ENCODE results near the gene IFT88. TPM values are rescaled to one million over a fixed set of nuclear protein-coding genes. Genes with fewer than 3 reads are reported as not detected.

The IFT88 gene
- polyA plus RNA-seq, 3 donors, result 35.8 to 42.8 (median 42.8) TPM

- DNase-seq (ENCODE audit: extremely low read depth in 1 of 11, low read depth in 9 of 11, low spot score in 4 of 11), result peak in 1 of 11 donors; percentile 38
These were observed 13.6 kb upstream of the IFT88 start for GRCh38 chr13:20553311-20553710.

- DNase-seq (ENCODE audit: extremely low read depth in 1 of 11, low read depth in 9 of 11, low spot score in 4 of 11), result no peak
These were observed 8.0 kb upstream of the IFT88 start for GRCh38 chr13:20558982-20559381.

GRCh38 chr13:20559659-20560356 lies 7.1 kb upstream of the IFT88 start:
- DNase-seq (ENCODE audit: extremely low read depth in 1 of 11, low read depth in 9 of 11, low spot score in 4 of 11), result no peak

- no peak for DNase-seq (ENCODE audit: extremely low read depth in 1 of 11, low read depth in 9 of 11, low spot score in 4 of 11)
These were observed 5.2 kb upstream of the IFT88 start for GRCh38 chr13:20561741-20562140.

- DNase-seq (ENCODE audit: extremely low read depth in 1 of 11, low read depth in 9 of 11, low spot score in 4 of 11), result no peak
These were observed 1.7 kb upstream of the IFT88 start for GRCh38 chr13:20565115-20565736.

GRCh38 chr13:20566468-20566897 lies 474 bp upstream of the IFT88 start:
- DNase-seq (ENCODE audit: extremely low read depth in 1 of 11, low read depth in 9 of 11, low spot score in 4 of 11), result peak in 3 of 11 donors; percentile 56 to 77 (median 57)

- no peak for DNase-seq (ENCODE audit: extremely low read depth in 1 of 11, low read depth in 9 of 11, low spot score in 4 of 11)
These were observed 1.0 kb downstream of the IFT88 start for GRCh38 chr13:20567881-20568528.

GRCh38 chr13:20570517-20570916 lies 3.6 kb downstream of the IFT88 start:
- DNase-seq (ENCODE audit: extremely low read depth in 1 of 11, low read depth in 9 of 11, low spot score in 4 of 11), result no peak

GRCh38 chr13:20571676-20572075 lies 4.7 kb downstream of the IFT88 start:
- DNase-seq (ENCODE audit: extremely low read depth in 1 of 11, low read depth in 9 of 11, low spot score in 4 of 11), result no peak

GRCh38 chr13:20573186-20573585 lies 6.2 kb downstream of the IFT88 start:
- no peak for DNase-seq (ENCODE audit: extremely low read depth in 1 of 11, low read depth in 9 of 11, low spot score in 4 of 11)

- DNase-seq (ENCODE audit: extremely low read depth in 1 of 11, low read depth in 9 of 11, low spot score in 4 of 11), result no peak
These were observed 6.7 kb downstream of the IFT88 start for GRCh38 chr13:20573636-20574035.

- DNase-seq (ENCODE audit: extremely low read depth in 1 of 11, low read depth in 9 of 11, low spot score in 4 of 11), result no peak
These were observed 12.2 kb downstream of the IFT88 start for GRCh38 chr13:20579191-20579590.

GRCh38 chr13:20580257-20580656 lies 13.3 kb downstream of the IFT88 start:
- DNase-seq (ENCODE audit: extremely low read depth in 1 of 11, low read depth in 9 of 11, low spot score in 4 of 11), result no peak

GRCh38 chr13:20582026-20582425 lies 15.1 kb downstream of the IFT88 start:
- no peak for DNase-seq (ENCODE audit: extremely low read depth in 1 of 11, low read depth in 9 of 11, low spot score in 4 of 11)

GRCh38 chr13:20583803-20584293 lies 16.9 kb downstream of the IFT88 start:
- DNase-seq (ENCODE audit: extremely low read depth in 1 of 11, low read depth in 9 of 11, low spot score in 4 of 11), result no peak

GRCh38 chr13:20585371-20585770 lies 18.4 kb downstream of the IFT88 start:
- DNase-seq (ENCODE audit: extremely low read depth in 1 of 11, low read depth in 9 of 11, low spot score in 4 of 11), result no peak

- DNase-seq (ENCODE audit: extremely low read depth in 1 of 11, low read depth in 9 of 11, low spot score in 4 of 11), result no peak
These were observed 21.7 kb downstream of the IFT88 start for GRCh38 chr13:20588529-20589110.

GRCh38 chr13:20590561-20590960 lies 23.6 kb downstream of the IFT88 start:
- no peak for DNase-seq (ENCODE audit: extremely low read depth in 1 of 11, low read depth in 9 of 11, low spot score in 4 of 11)

- DNase-seq (ENCODE audit: extremely low read depth in 1 of 11, low read depth in 9 of 11, low spot score in 4 of 11), result no peak
These were observed 25.6 kb downstream of the IFT88 start for GRCh38 chr13:20592606-20593005.

- no peak for DNase-seq (ENCODE audit: extremely low read depth in 1 of 11, low read depth in 9 of 11, low spot score in 4 of 11)
These were observed 27.3 kb downstream of the IFT88 start for GRCh38 chr13:20594280-20594679.
